HG02642 (cell line): ENCODE measurements around the gene NISCH.

Experiments
- ATAC-seq: cut with Tn5 transposase; IDR thresholded peaks from one replicate; pipeline ENCODE4 v1.9.1; 2021; ENCODE audit warnings: mild to moderate bottlenecking; ENCODE audit not compliant: unreplicated experiment, poor library complexity

NISCH gene

DNA sequence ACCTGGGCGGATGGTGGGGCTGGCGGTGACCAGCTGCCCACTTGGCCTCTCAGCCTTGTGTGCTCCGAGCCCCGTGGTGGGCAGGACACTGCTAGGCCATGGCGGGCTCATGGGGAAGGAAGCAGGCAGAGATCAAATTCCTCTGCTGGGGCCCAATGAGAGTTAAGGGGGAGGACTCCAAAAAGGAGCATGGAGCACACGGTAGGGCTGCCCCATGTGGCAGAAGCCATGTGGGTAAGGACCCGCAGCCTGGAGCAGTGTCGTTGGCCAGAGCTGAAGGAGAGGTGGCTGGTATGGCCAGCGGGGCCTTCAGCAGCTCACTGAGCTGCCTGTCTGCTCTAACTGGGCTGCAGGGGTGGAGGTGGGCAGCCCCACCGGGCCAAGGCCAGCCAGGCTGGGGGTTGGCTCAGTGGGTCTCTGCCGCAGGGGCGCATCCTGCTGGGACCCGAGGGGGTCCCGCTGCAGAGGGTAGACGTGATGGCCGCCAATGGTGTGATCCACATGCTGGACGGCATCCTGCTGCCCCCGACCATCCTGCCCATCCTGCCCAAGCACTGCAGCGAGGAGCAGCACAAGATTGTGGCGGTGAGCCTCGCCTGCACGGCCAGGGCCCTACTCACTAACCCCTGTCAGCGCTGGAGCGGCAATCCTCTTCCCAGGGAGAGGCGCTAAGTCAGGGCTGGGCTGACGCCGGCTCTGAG is 51.0 kb downstream of the NISCH start:
- no peak for ATAC-seq

GRCh38 chr3:52507359-52507758 is 52.0 kb downstream of the NISCH start:
- ATAC-seq = no peak

GRCh38 chr3:52509753-52510328 is 54.4 kb downstream of the NISCH start:
- ATAC-seq = no peak

- no peak for ATAC-seq
These were observed 56.1 kb downstream of the NISCH start for GRCh38 chr3:52511509-52511908.

DNA sequence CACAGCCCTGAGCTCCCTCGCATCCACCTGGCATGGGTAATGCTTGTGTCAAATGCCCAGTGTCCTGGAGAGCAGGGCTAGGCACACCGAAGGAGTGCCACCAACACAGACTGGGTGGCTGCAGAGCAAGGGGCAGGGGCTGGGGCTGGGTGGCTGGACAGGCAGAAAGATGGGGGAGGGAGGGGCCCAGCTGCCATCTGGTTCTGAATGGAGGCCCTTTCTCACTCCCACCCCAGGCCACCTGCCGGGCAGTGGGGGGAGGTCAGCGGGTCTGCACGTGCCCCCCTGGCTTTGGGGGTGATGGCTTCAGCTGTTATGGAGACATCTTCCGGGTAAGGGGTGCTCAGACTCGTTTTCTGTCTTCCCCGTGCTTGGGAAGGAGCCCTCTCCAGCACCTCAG is 56.7 kb downstream of the NISCH start:
- ATAC-seq = no peak

DNA sequence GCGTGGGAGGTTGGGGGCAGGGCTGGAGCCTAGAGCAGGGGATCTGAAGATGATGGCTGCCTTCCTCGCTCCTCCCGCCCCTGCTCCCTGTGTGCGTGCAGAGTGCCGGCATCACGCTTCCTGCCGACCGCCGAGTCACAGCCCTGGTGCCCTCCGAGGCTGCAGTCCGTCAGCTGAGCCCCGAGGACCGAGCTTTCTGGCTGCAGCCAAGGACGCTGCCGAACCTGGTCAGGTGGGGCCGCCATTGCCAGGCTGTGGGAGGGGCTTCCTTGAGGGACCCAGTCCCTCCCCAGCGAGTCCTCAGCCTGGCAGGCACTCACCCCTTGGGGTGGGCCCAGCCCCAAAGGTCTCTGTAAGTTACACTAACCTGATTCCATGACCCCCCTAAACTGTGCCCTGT is 57.3 kb downstream of the NISCH start:
- ATAC-seq = no peak

DNA sequence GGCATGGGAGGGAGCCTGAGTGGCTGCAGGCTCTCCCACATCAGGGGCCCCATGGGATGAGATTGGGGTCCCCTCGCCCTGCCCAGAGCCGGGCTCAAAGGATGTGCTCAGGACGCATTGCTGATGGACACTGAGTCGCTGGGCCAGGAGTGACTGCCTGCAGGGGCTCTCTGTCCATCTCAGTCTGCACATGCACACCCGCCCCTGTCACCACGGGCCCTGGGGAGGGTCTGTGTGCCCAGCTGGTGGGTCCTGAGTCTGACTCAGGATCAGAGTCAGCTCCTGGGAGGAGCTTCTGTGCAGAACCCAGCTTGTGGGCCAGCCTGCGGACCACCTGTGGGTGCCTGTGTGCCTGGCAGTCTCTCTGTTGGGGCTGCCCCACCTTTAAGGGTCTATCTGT is 57.9 kb downstream of the NISCH start:
- no peak for ATAC-seq

- no peak for ATAC-seq
These were observed 59.2 kb downstream of the NISCH start for GRCh38 chr3:52514576-52514975.

- no peak for ATAC-seq
These were observed 59.8 kb downstream of the NISCH start for GRCh38 chr3:52515192-52515591.

DNA sequence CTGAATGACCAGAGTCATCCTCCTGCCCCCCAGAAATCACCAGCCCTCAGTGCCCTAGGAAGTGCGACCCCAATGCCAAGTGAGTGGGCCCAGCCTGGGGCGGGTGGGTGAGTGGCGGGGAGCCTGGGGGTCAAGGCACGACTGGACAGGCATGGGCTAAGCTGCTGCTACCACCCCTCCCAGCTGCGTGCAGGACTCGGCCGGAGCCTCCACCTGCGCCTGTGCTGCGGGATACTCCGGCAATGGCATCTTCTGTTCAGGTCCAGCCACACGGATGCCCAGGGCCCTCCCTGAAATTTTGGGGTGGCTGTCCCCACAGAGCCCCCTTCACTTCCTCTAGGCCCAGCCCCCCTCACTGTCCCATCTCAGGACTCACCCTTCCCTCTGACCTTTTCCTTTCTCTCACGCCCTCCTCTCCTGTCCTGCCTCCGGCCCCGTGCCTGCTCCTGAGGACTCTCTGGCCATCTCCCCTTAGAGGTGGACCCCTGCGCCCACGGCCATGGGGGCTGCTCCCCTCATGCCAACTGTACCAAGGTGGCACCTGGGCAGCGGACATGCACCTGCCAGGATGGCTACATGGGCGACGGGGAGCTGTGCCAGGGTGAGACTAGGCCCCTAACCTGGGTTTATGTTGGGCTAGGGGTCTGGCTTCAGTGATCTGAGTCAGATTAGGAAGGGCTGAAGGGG is 61.2 kb downstream of the NISCH start:
- ATAC-seq = no peak

DNA sequence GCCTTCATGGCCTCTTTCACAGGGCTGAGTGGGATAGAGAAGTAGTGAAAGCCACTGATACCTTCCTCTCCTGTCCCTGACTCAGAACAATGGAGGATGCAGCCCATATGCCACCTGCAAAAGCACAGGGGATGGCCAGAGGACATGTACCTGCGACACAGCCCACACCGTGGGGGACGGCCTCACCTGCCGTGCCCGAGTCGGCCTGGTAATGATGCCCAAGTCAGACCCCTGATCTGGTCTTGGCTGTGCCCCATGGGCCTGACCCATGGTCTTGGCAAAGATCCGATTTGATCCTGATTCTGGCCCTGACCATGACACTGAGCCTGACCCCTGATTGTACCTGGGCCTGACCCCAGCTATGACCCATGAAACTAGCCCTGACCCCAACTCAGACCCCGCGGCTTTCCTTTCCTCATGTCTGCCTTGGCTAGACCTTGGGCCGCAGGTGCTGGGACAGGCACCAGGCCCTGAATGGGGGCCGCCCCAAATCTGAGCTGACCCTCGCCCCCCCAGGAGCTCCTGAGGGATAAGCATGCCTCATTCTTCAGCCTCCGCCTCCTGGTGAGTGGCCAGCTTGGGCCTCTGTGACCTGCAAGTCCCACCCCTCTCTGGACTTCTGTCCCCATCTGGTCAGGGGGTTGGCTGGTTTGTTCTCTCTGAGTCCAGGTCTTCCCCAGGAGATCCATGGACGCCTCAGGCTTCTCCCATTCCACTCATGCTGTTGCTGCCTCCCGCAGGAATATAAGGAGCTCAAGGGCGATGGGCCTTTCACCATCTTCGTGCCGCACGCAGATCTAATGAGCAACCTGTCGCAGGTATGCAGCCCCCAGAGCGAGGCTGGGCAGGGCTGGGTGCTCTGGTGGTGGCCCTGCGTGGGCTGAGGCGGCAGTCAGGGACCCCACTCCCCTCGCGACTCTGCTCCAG is 62.7 kb downstream of the NISCH start:
- ATAC-seq = no peak

GRCh38 chr3:52518723-52519444 is 63.5 kb downstream of the NISCH start:
- no peak for ATAC-seq

- ATAC-seq = no peak
These were observed 64.2 kb downstream of the NISCH start for GRCh38 chr3:52519445-52520140.

- no peak for ATAC-seq
These were observed 64.8 kb downstream of the NISCH start for GRCh38 chr3:52520141-52520667.

DNA sequence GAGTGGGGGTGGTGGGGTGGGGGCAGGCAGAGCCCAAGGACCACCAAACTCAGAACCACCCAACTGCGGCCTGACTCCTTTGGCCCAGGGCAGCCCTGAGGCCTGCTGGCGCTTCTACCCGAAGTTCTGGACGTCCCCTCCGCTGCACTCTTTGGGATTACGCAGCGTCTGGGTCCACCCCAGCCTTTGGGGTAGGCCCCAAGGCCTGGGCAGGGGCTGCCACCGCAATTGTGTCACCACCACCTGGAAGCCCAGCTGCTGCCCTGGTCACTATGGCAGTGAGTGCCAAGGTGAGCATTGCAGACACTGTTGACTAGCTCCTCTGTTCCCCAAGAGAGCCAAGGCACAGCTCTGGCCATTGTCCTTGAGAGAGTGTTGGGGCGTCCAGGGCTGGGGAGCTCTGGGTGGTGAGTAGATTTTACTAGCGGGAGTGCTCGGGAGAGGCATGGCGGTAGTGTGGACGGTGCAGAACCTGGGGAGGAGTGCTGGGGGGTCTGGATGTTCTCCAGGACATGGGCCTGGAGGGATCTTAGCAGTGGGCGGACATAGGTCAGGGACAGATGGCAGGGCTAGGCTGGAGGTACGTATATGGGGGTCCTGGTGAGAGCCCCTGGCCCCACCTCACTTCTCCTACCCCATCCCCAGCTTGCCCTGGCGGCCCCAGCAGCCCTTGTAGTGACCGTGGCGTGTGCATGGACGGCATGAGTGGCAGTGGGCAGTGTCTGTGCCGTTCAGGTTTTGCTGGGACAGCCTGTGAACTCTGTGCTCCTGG is 65.5 kb downstream of the NISCH start:
- no peak for ATAC-seq

GRCh38 chr3:52521488-52521824 is 66.1 kb downstream of the NISCH start:
- no peak for ATAC-seq

DNA sequence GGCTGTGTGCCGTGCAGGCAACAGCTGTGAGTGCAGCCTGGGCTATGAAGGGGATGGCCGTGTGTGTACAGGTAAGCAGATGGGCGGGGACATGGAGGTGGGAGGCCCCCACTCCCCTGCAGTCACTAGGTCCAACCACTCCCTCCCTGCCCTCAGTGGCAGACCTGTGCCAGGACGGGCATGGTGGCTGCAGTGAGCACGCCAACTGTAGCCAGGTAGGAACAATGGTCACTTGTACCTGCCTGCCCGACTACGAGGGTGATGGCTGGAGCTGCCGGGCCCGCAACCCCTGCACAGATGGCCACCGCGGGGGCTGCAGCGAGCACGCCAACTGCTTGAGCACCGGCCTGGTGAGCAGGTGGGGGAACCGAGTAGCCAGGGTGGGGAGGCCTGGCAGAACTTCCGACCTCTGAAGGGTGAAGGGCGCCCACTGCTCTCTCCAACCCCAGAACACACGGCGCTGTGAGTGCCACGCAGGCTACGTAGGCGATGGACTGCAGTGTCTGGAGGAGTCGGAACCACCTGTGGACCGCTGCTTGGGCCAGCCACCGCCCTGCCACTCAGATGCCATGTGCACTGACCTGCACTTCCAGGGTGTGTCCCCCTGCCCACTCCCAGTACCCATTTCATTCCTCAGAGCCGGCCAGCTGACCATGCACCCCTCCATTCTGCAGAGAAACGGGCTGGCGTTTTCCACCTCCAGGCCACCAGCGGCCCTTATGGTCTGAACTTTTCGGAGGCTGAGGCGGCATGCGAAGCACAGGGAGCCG is 66.7 kb downstream of the NISCH start:
- no peak for ATAC-seq
